HCT116 (cell line): ENCODE results near the gene FAM136A. TPM values are rescaled to one million over a fixed set of nuclear protein-coding genes. Genes with fewer than 3 reads are reported as not detected.

ENCODE experiments used
- ATAC-seq: fragments of 200-7000 bp; cut with Tn5 transposase; 2 replicates; pipeline ENCODE4 v1.9.1; 2020; ENCODE audit warnings: mild to moderate bottlenecking, moderate library complexity
- BruUV-seq: library from RNA; stranded (reverse); fragments of 400-500 nt; replicated peaks from 2 replicates; lab custom pipeline; 2021; lab: Mats Ljungman, UMichigan
- CTCF ChIA-PET: fragments of 300-600 bp; sonication (Branson Sonifier 250); formaldehyde crosslinking; loops from one replicate; lab custom pipeline; 2021; ENCODE audit warnings: antibody characterized with exemption; lab: Charles Lee
- POLR2A ChIA-PET: fragments of 300-600, 350-600 bp; sonication (Branson Sonifier 250); formaldehyde crosslinking; loops from one replicate; lab custom pipeline; 2021; ENCODE audit warnings: antibody characterized with exemption; lab: Charles Lee
- RAD21 ChIA-PET, 2 experiments: fragments of 300-600 bp; sonication (Branson Sonifier 250); formaldehyde crosslinking; loops; one replicate each; lab custom pipeline; 2023; ENCODE audit warnings: low total read pairs in 2 of 2; ENCODE audit not compliant: uncharacterized antibody in 2 of 2, unreplicated experiment in 2 of 2, low non-redundant PET in 1 of 2; lab: Charles Lee
- DNase-seq: peaks from one replicate; pipeline ENCODE4 v3.0.0-alpha.2; 2010; ENCODE audit warnings: low read depth, low spot score
- H2AFZ ChIP-seq: fragments of 200-600 bp; shearing (Covaris generic), sonication (generic); 2 replicates; pipeline ENCODE4 v1.6.1; 2017; ENCODE audit warnings: low read depth, mixed run types, mixed read lengths, antibody characterized with exemption, low read length; ENCODE audit not compliant: poor library complexity, severe bottlenecking
- H3K27ac ChIP-seq: 2 replicates; pipeline ENCODE4 v1.5.1; 2012; ENCODE audit warnings: low read depth, low read length
- H3K27me3 ChIP-seq: fragments of 200-600 bp; sonication (generic); 2 replicates; pipeline ENCODE4 v1.6.1; 2016; ENCODE audit warnings: mixed run types, low read length, mixed read lengths; ENCODE audit not compliant: insufficient read depth
- H3K36me3 ChIP-seq, 2 experiments: fragments of 200-500 bp in 1 of 2; fragments of 200-600 bp in 1 of 2; sonication (Bioruptor generic) in 1 of 2; sonication (generic) in 1 of 2; 2 replicates each; pipeline versions ENCODE4 v1.5.1 to v1.6.1; 2014 to 2016; ENCODE audit warnings: low read length in 2 of 2, inconsistent platforms in 1 of 2, mixed read lengths in 1 of 2, mixed run types in 1 of 2; ENCODE audit not compliant: insufficient read depth in 2 of 2, control insufficient read depth in 1 of 2
- H3K4me1 ChIP-seq, 2 experiments: fragments of 200-600 bp in 1 of 2; sonication (generic) in 1 of 2; 2 replicates each; pipeline versions ENCODE4 v1.5.1 to v1.6.1; 2012 to 2017; ENCODE audit warnings: low read length in 2 of 2, inconsistent platforms in 1 of 2, mild to moderate bottlenecking in 1 of 2, mixed read lengths in 1 of 2, mixed run types in 1 of 2, moderate library complexity in 1 of 2; ENCODE audit not compliant: insufficient read depth in 2 of 2, control insufficient read depth in 1 of 2
- H3K4me2 ChIP-seq: fragments of 200-600 bp; sonication (generic); 2 replicates; pipeline ENCODE4 v1.6.1; 2017; ENCODE audit warnings: mixed run types, low read length, mixed read lengths
- H3K4me3 ChIP-seq, 2 experiments: fragments of 200-600 bp in 1 of 2; sonication (generic) in 1 of 2; replicated peaks in 1 of 2; 2 replicates each; pipeline ENCODE4 v1.5.1; 2011 to 2016; ENCODE audit warnings: low read length in 2 of 2, control low read depth in 1 of 2, low read depth in 1 of 2, mild to moderate bottlenecking in 1 of 2, mixed read lengths in 1 of 2, mixed run types in 1 of 2
- H3K79me2 ChIP-seq: fragments of 200-600 bp; sonication (generic); 2 replicates; pipeline ENCODE4 v1.6.1; 2017; ENCODE audit warnings: mild to moderate bottlenecking, mixed run types, low read length, moderate library complexity, mixed read lengths; ENCODE audit not compliant: insufficient read depth
- H3K9ac ChIP-seq: fragments of 200-600 bp; sonication (generic); 2 replicates; pipeline ENCODE4 v1.6.1; 2016; ENCODE audit warnings: low read length, mixed read lengths
- H3K9me2 ChIP-seq: fragments of 200-600 bp; sonication (generic), shearing (Covaris generic); 2 replicates; pipeline ENCODE4 v1.6.1; 2017; ENCODE audit warnings: mixed run types, mild to moderate bottlenecking, moderate library complexity; ENCODE audit not compliant: insufficient read depth
- H3K9me3 ChIP-seq, 2 experiments: fragments of 200-500 bp in 1 of 2; fragments of 200-600 bp in 1 of 2; sonication (Bioruptor generic) in 1 of 2; sonication (generic) in 1 of 2; 2 replicates each; pipeline ENCODE4 v1.6.1; 2014 to 2017; ENCODE audit warnings: low read length in 2 of 2, mixed read lengths in 2 of 2, inconsistent platforms in 1 of 2, low read depth in 1 of 2, mild to moderate bottlenecking in 1 of 2, mixed run types in 1 of 2, moderate library complexity in 1 of 2; ENCODE audit not compliant: control insufficient read depth in 1 of 2, insufficient read depth in 1 of 2
- H4K20me1 ChIP-seq: fragments of 200-600 bp; sonication (generic), shearing (Covaris generic); 2 replicates; pipeline ENCODE4 v1.6.1; 2017; ENCODE audit warnings: mixed run types, mild to moderate bottlenecking, moderate library complexity; ENCODE audit not compliant: insufficient read depth
- CEBPB ChIP-seq: IDR thresholded peaks from 2 replicates; pipeline ENCODE4 v1.6.1; 2012; ENCODE audit warnings: low read depth
- EGR1 ChIP-seq: IDR thresholded peaks from 2 replicates; pipeline ENCODE4 v1.6.1; 2012; ENCODE audit warnings: low read depth
- ELF1 ChIP-seq: IDR thresholded peaks from 2 replicates; pipeline ENCODE4 v1.6.1; 2012; ENCODE audit warnings: low read depth, borderline replicate concordance
- EZH2 ChIP-seq: fragments of 200-600 bp; sonication (generic); IDR thresholded peaks from 2 replicates; pipeline ENCODE4 v1.6.1; 2017; ENCODE audit warnings: antibody characterized with exemption, mixed run types
- EZH2phosphoT487 ChIP-seq: fragments of 200-600 bp; IDR thresholded peaks from 2 replicates; pipeline ENCODE4 v1.6.1; 2018; ENCODE audit warnings: antibody characterized with exemption, borderline replicate concordance
- JUND ChIP-seq: IDR thresholded peaks from 2 replicates; pipeline ENCODE4 v1.6.1; 2012
- POLR2A ChIP-seq: IDR thresholded peaks from 2 replicates; pipeline ENCODE4 v1.7.0; 2011; ENCODE audit warnings: borderline replicate concordance; ENCODE audit not compliant: insufficient read depth, insufficient read length; ENCODE audit errors: extremely low read depth
- POLR2AphosphoS5 ChIP-seq: IDR thresholded peaks from 2 replicates; pipeline ENCODE4 v1.6.1; 2011; ENCODE audit warnings: mild to moderate bottlenecking, low read depth, low read length, moderate library complexity
- RAD21 ChIP-seq: IDR thresholded peaks from 2 replicates; pipeline ENCODE4 v1.6.1; 2012; ENCODE audit warnings: low read depth, mild to moderate bottlenecking
- SIN3A ChIP-seq: IDR thresholded peaks from 2 replicates; pipeline ENCODE4 v1.6.1; 2012; ENCODE audit warnings: low read depth
- SP1 ChIP-seq: IDR thresholded peaks from 2 replicates; pipeline ENCODE4 v1.6.1; 2012; ENCODE audit warnings: low read depth
- SRF ChIP-seq: IDR thresholded peaks from 2 replicates; pipeline ENCODE4 v1.6.1; 2012; ENCODE audit warnings: low read depth
- TCF7L2 ChIP-seq: IDR thresholded peaks from 2 replicates; pipeline ENCODE4 v1.7.0; 2011; ENCODE audit warnings: borderline replicate concordance, inconsistent platforms; ENCODE audit not compliant: insufficient read depth, insufficient read length; ENCODE audit errors: extremely low read depth
- YY1 ChIP-seq: IDR thresholded peaks from 2 replicates; pipeline ENCODE4 v1.6.1; 2011; ENCODE audit warnings: low read length, low read depth, moderate library complexity, mild to moderate bottlenecking; ENCODE audit not compliant: insufficient replicate concordance; ENCODE audit errors: extremely low read depth
- ZFX ChIP-seq: fragments of 450-650 bp; IDR thresholded peaks from 2 replicates; pipeline ENCODE4 v1.6.1; 2017
- ZNF274 ChIP-seq: fragments of 200-500 bp; sonication (Bioruptor generic); IDR thresholded peaks from 2 replicates; pipeline ENCODE4 v1.6.1; 2014; ENCODE audit warnings: mild to moderate bottlenecking, low read depth, low read length, inconsistent platforms
- intact Hi-C: fragments of 100-400 bp; cut with micrococcal nuclease; formaldehyde crosslinking; loops from 2 replicates; pipeline ENCODE4 v1.10.0; 2022
- total RNA-seq: library from RNA; stranded (reverse); gene quantifications from one replicate; pipeline ENCODE4 v1.2.1, GENCODE V29; 2021; ENCODE audit not compliant: unreplicated experiment
- TF ChIP-seq, protein P1 (sequence below), 3 experiments: fragments of 200-600 bp in 1 of 3; sonication (generic) in 1 of 3; IDR thresholded peaks in 2 of 3; conservative IDR thresholded peaks in 1 of 3; 2 replicates each; pipeline ENCODE4 v1.5.1; 2012 to 2017; ENCODE audit warnings: low read depth in 2 of 3, low read length in 2 of 3, antibody characterized with exemption in 1 of 3, borderline replicate concordance in 1 of 3, control low read depth in 1 of 3, mild to moderate bottlenecking in 1 of 3, mixed read lengths in 1 of 3, mixed run types in 1 of 3, moderate library complexity in 1 of 3; ENCODE audit not compliant: insufficient read depth in 1 of 3
- TF ChIP-seq, protein P2 (sequence below): IDR thresholded peaks from 2 replicates; pipeline ENCODE4 v1.6.1; 2011; ENCODE audit warnings: mild to moderate bottlenecking, low read length, moderate library complexity; ENCODE audit not compliant: insufficient replicate concordance; ENCODE audit errors: extremely low read depth
- TF ChIP-seq, protein P3 (sequence below): IDR thresholded peaks from 2 replicates; pipeline ENCODE4 v1.6.1; 2012
- TF ChIP-seq, protein P4 (sequence below): IDR thresholded peaks from 2 replicates; pipeline ENCODE4 v1.6.1; 2012; ENCODE audit warnings: low read depth

FAM136A gene
- total RNA-seq, 1 experiment from 2014 or later = 83.0 TPM

DNA sequence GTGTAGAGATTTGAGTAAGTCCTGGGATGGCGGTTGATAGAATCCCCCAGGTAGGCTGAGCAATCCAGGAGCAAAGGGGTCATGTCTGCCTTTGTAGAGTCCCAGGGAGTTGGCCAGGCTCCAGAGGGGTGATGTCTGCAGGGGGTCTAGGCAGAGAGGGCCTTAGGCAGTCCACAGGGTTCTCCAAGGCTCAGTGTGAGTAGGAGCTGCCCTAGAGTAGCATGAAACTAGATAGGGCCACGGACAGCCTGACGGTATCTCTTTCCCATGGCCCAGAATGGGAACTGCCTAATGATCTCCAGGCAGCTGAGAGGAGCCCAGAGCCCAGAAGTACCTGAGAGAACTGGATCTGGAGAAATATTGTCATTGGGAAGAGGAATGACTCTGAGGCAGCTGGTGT, 9.0 kb upstream of the FAM136A start:
- DNase-seq (no peak), ATAC-seq (no peak)
- H3K9me3 ChIP-seq = no peaks in the 10 kb centered on the region
- H3K27me3 ChIP-seq = no peaks in the 10 kb centered on the region
- H3K4me3 ChIP-seq = no peak overlapping the region
- intact Hi-C loops = no loop called here
- no peak for TF ChIP-seq EZH2phosphoT487
- no peak for TF ChIP-seq EGR1
- TF ChIP-seq ZFX = no peak
- no peak for TF ChIP-seq POLR2AphosphoS5
- no peak for TF ChIP-seq SP1
- TF ChIP-seq RAD21 = no peak
- TF ChIP-seq, protein P1, sequence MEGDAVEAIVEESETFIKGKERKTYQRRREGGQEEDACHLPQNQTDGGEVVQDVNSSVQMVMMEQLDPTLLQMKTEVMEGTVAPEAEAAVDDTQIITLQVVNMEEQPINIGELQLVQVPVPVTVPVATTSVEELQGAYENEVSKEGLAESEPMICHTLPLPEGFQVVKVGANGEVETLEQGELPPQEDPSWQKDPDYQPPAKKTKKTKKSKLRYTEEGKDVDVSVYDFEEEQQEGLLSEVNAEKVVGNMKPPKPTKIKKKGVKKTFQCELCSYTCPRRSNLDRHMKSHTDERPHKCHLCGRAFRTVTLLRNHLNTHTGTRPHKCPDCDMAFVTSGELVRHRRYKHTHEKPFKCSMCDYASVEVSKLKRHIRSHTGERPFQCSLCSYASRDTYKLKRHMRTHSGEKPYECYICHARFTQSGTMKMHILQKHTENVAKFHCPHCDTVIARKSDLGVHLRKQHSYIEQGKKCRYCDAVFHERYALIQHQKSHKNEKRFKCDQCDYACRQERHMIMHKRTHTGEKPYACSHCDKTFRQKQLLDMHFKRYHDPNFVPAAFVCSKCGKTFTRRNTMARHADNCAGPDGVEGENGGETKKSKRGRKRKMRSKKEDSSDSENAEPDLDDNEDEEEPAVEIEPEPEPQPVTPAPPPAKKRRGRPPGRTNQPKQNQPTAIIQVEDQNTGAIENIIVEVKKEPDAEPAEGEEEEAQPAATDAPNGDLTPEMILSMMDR (IDR thresholded peaks at IDR 0.05 in 2 of 3, conservative IDR thresholded peaks at IDR 0.05 in 1 of 3; ENCODE audit: borderline replicate concordance in 1 of 3, insufficient read depth in 1 of 3, low read depth in 2 of 3, low read length in 2 of 3) = no peak
- TF ChIP-seq TCF7L2 = no peak
- TF ChIP-seq, protein P2, sequence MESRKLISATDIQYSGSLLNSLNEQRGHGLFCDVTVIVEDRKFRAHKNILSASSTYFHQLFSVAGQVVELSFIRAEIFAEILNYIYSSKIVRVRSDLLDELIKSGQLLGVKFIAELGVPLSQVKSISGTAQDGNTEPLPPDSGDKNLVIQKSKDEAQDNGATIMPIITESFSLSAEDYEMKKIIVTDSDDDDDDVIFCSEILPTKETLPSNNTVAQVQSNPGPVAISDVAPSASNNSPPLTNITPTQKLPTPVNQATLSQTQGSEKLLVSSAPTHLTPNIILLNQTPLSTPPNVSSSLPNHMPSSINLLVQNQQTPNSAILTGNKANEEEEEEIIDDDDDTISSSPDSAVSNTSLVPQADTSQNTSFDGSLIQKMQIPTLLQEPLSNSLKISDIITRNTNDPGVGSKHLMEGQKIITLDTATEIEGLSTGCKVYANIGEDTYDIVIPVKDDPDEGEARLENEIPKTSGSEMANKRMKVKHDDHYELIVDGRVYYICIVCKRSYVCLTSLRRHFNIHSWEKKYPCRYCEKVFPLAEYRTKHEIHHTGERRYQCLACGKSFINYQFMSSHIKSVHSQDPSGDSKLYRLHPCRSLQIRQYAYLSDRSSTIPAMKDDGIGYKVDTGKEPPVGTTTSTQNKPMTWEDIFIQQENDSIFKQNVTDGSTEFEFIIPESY = no peak
- TF ChIP-seq CEBPB = no peak
- TF ChIP-seq, protein P3, sequence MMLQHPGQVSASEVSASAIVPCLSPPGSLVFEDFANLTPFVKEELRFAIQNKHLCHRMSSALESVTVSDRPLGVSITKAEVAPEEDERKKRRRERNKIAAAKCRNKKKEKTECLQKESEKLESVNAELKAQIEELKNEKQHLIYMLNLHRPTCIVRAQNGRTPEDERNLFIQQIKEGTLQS = no peak
- no peak for TF ChIP-seq ELF1
- TF ChIP-seq, protein P4, sequence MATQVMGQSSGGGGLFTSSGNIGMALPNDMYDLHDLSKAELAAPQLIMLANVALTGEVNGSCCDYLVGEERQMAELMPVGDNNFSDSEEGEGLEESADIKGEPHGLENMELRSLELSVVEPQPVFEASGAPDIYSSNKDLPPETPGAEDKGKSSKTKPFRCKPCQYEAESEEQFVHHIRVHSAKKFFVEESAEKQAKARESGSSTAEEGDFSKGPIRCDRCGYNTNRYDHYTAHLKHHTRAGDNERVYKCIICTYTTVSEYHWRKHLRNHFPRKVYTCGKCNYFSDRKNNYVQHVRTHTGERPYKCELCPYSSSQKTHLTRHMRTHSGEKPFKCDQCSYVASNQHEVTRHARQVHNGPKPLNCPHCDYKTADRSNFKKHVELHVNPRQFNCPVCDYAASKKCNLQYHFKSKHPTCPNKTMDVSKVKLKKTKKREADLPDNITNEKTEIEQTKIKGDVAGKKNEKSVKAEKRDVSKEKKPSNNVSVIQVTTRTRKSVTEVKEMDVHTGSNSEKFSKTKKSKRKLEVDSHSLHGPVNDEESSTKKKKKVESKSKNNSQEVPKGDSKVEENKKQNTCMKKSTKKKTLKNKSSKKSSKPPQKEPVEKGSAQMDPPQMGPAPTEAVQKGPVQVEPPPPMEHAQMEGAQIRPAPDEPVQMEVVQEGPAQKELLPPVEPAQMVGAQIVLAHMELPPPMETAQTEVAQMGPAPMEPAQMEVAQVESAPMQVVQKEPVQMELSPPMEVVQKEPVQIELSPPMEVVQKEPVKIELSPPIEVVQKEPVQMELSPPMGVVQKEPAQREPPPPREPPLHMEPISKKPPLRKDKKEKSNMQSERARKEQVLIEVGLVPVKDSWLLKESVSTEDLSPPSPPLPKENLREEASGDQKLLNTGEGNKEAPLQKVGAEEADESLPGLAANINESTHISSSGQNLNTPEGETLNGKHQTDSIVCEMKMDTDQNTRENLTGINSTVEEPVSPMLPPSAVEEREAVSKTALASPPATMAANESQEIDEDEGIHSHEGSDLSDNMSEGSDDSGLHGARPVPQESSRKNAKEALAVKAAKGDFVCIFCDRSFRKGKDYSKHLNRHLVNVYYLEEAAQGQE = no peak
- TF ChIP-seq ZNF274 = no peak
- TF ChIP-seq SRF = no peak
- no peak for TF ChIP-seq SIN3A
- TF ChIP-seq POLR2A = no peak
- TF ChIP-seq JUND = no peak
- TF ChIP-seq EZH2 = no peak
- no peak for TF ChIP-seq YY1
- no peaks in the 10 kb centered on the region for H3K79me2 ChIP-seq
- POLR2A ChIA-PET = no interaction called here
- RAD21 ChIA-PET = no interaction called here
- H3K4me2 ChIP-seq = no peak overlapping the region
- no peaks in the 10 kb centered on the region for H3K36me3 ChIP-seq
- CTCF ChIA-PET = interaction anchor here (1.0 kb wide), 1 partner anchor 333 kb away, joined by 3 read pairs; no protein-coding TSS in a partner anchor
- H3K9ac ChIP-seq = no peak overlapping the region
- no peak overlapping the region for H3K27ac ChIP-seq
- peak overlapping the region; percentile 26 for H2AFZ ChIP-seq
- no TSS peak for BruUV-seq
- peaks cover 0 to 3% of the 10 kb centered on the region in 2 experiments; a peak in 1 of 4 replicates for H3K4me1 ChIP-seq
- H3K9me2 ChIP-seq = no peaks in the 10 kb centered on the region
- no peaks in the 10 kb centered on the region for H4K20me1 ChIP-seq
